H1 (cell line): Measurements from ENCODE around the gene DIS3. TPM values are rescaled to one million over a fixed set of nuclear protein-coding genes. Genes with fewer than 3 reads are reported as not detected.

Experiments used
- CTCF ChIA-PET: fragments of 300-600 bp; sonication (Branson Sonifier 250); formaldehyde crosslinking; loops from one replicate; lab custom pipeline; 2021; ENCODE audit not compliant: partially characterized antibody; lab: Charles Lee
- POLR2A ChIA-PET: fragments of 300-600 bp; sonication (Branson Sonifier 250); formaldehyde crosslinking; loops from one replicate; lab custom pipeline; 2021; ENCODE audit warnings: inconsistent platforms; ENCODE audit not compliant: partially characterized antibody; lab: Charles Lee
- DNase-seq, 2 experiments: peaks; one replicate each; pipeline versions ENCODE4 v3.0.0 to v3.0.0-alpha.2; 2010 to 2022; ENCODE audit warnings: low spot score in 2 of 2, low read depth in 1 of 2, mixed read lengths in 1 of 2
- FAIRE-seq: peaks from 2 replicates; lab custom pipeline; 2011; peaks lifted over from hg19 to GRCh38; lab: Jason Lieb, UNC
- H2AFZ ChIP-seq: 2 replicates; pipeline ENCODE4 v1.8.1; 2012; ENCODE audit warnings: low read length, inconsistent platforms
- H2AK5ac ChIP-seq: 2 replicates; pipeline ENCODE4 v1.6.1; 2013; ENCODE audit warnings: low read depth, low read length
- H2BK120ac ChIP-seq: replicated peaks from 2 replicates; pipeline ENCODE3; 2013; ENCODE audit warnings: low read depth, low read length, inconsistent platforms
- H2BK12ac ChIP-seq: 2 replicates; pipeline ENCODE4 v1.6.1; 2013; ENCODE audit warnings: low read depth, low read length
- H2BK15ac ChIP-seq: 2 replicates; pipeline ENCODE4 v1.6.1; 2013; ENCODE audit warnings: low read length
- H2BK20ac ChIP-seq: 2 replicates; pipeline ENCODE4 v1.6.1; 2013; ENCODE audit warnings: low read length
- H2BK5ac ChIP-seq: 2 replicates; pipeline ENCODE4 v1.6.1; 2013; ENCODE audit warnings: low read depth, low read length
- H3K14ac ChIP-seq: 2 replicates; pipeline ENCODE4 v1.6.1; 2013; ENCODE audit warnings: inconsistent platforms; ENCODE audit not compliant: insufficient read length
- H3K18ac ChIP-seq: 2 replicates; pipeline ENCODE4 v1.6.1; 2013; ENCODE audit warnings: low read length; ENCODE audit errors: extremely low read depth
- H3K23ac ChIP-seq: 2 replicates; pipeline ENCODE4 v1.6.1; 2013; ENCODE audit warnings: inconsistent platforms; ENCODE audit not compliant: insufficient read length
- H3K23me2 ChIP-seq: 2 replicates; pipeline ENCODE4 v1.6.1; 2013; ENCODE audit warnings: low read depth, low read length
- H3K27ac ChIP-seq: 2 replicates; pipeline ENCODE4 v1.6.1; 2011; ENCODE audit warnings: low read depth, low read length, inconsistent platforms
- H3K27me3 ChIP-seq, 4 experiments: replicated peaks in 1 of 4; 1 replicate in 1 of 4; 2 replicates in 3 of 4; pipeline versions ENCODE4 v1.6.1 to v1.8.1; 2011 to 2013; ENCODE audit warnings: low read length in 3 of 4, mild to moderate bottlenecking in 3 of 4, inconsistent platforms in 2 of 4, mixed read lengths in 2 of 4, moderate library complexity in 1 of 4; ENCODE audit not compliant: control insufficient read depth in 3 of 4, insufficient read depth in 3 of 4; ENCODE audit errors: extremely low read depth in 1 of 4
- H3K36me3 ChIP-seq, 4 experiments: 2 replicates each; pipeline versions ENCODE4 v1.6.1 to v1.8.1; 2011 to 2013; ENCODE audit warnings: mild to moderate bottlenecking in 4 of 4, low read length in 3 of 4, moderate library complexity in 2 of 4, control low read depth in 1 of 4, inconsistent platforms in 1 of 4; ENCODE audit not compliant: insufficient read depth in 4 of 4, control insufficient read depth in 2 of 4
- H3K4ac ChIP-seq: replicated peaks from 2 replicates; pipeline ENCODE3; 2013; ENCODE audit warnings: low read length, low read depth, mixed read lengths, inconsistent platforms; ENCODE audit not compliant: insufficient read length
- H3K4me1 ChIP-seq, 4 experiments: replicated peaks in 1 of 4; 1 replicate in 1 of 4; 2 replicates in 3 of 4; pipeline versions ENCODE4 v1.6.1 to v1.8.1; 2011 to 2013; ENCODE audit warnings: low read length in 3 of 4, inconsistent platforms in 2 of 4, mixed read lengths in 1 of 4; ENCODE audit not compliant: insufficient read depth in 4 of 4, control insufficient read depth in 3 of 4
- H3K4me2 ChIP-seq, 2 experiments: 2 replicates each; pipeline versions ENCODE4 v1.6.1 to v1.8.1; 2011 to 2013; ENCODE audit warnings: low read depth in 2 of 2, low read length in 2 of 2, control low read depth in 1 of 2, inconsistent platforms in 1 of 2, mild to moderate bottlenecking in 1 of 2; ENCODE audit not compliant: insufficient read depth in 1 of 2
- H3K4me3 ChIP-seq, 4 experiments: fragments of 200-600, 300-600 bp in 1 of 4; sonication (generic), shearing (Covaris generic), sonication (Bioruptor Twin) in 1 of 4; 2 replicates each; pipeline versions ENCODE4 v1.5.1 to v1.8.1; 2011 to 2016; ENCODE audit warnings: low read length in 4 of 4, low read depth in 3 of 4, control low read depth in 2 of 4, inconsistent platforms in 2 of 4, mild to moderate bottlenecking in 2 of 4, mixed read lengths in 1 of 4, moderate library complexity in 1 of 4; ENCODE audit not compliant: insufficient read depth in 2 of 4; ENCODE audit errors: extremely low read depth in 1 of 4
- H3K56ac ChIP-seq: replicated peaks from 2 replicates; pipeline ENCODE3; 2013; ENCODE audit warnings: low read depth, mild to moderate bottlenecking, mixed read lengths, low read length, inconsistent platforms; ENCODE audit not compliant: insufficient read length
- H3K79me1 ChIP-seq: 2 replicates; pipeline ENCODE4 v1.6.1; 2013; ENCODE audit warnings: low read depth, low read length, control low read depth
- H3K79me2 ChIP-seq, 2 experiments: 2 replicates each; pipeline versions ENCODE4 v1.6.1 to v1.8.1; 2012 to 2013; ENCODE audit warnings: low read length in 2 of 2, mild to moderate bottlenecking in 2 of 2, inconsistent platforms in 1 of 2; ENCODE audit not compliant: insufficient read depth in 2 of 2, control insufficient read depth in 1 of 2
- H3K9ac ChIP-seq, 4 experiments: replicated peaks in 1 of 4; 1 replicate in 1 of 4; 2 replicates in 3 of 4; pipeline versions ENCODE4 v1.6.1 to v1.8.1; 2011 to 2013; ENCODE audit warnings: low read depth in 3 of 4, low read length in 3 of 4, control low read depth in 2 of 4, mild to moderate bottlenecking in 2 of 4, moderate library complexity in 2 of 4, inconsistent platforms in 1 of 4; ENCODE audit errors: extremely low read depth in 1 of 4
- H3K9me3 ChIP-seq, 2 experiments: 2 replicates each; pipeline versions ENCODE4 v1.6.1 to v1.8.1; 2012 to 2013; ENCODE audit warnings: mild to moderate bottlenecking in 2 of 2, moderate library complexity in 2 of 2, control low read depth in 1 of 2, inconsistent platforms in 1 of 2, low read depth in 1 of 2, low read length in 1 of 2, mixed read lengths in 1 of 2; ENCODE audit not compliant: insufficient read depth in 2 of 2
- H4K20me1 ChIP-seq, 2 experiments: replicated peaks in 1 of 2; 2 replicates each; pipeline versions ENCODE3 to v1.8.1; 2011 to 2013; ENCODE audit warnings: inconsistent platforms in 2 of 2, low read length in 2 of 2, mild to moderate bottlenecking in 1 of 2; ENCODE audit not compliant: insufficient read depth in 2 of 2, control insufficient read depth in 1 of 2
- H4K5ac ChIP-seq: 2 replicates; pipeline ENCODE4 v1.6.1; 2013; ENCODE audit warnings: low read length, low read depth, mixed read lengths, inconsistent platforms; ENCODE audit not compliant: insufficient read length
- H4K8ac ChIP-seq: 2 replicates; pipeline ENCODE4 v1.8.0; 2013; ENCODE audit warnings: mild to moderate bottlenecking, moderate library complexity, low read length, inconsistent platforms; ENCODE audit not compliant: insufficient read depth; ENCODE audit errors: extremely low read depth
- H4K91ac ChIP-seq: replicated peaks from 2 replicates; pipeline ENCODE3; 2013; ENCODE audit warnings: low read length, mixed read lengths, inconsistent platforms; ENCODE audit not compliant: insufficient read length
- ASH2L ChIP-seq: fragments of 200-600, 300-600 bp; sonication (generic); IDR thresholded peaks from one replicate; pipeline ENCODE4 v1.7.1; 2017; ENCODE audit warnings: low read length
- CBX8 ChIP-seq: fragments of 300-800, 300-1000 bp; sonication (generic); IDR thresholded peaks from 2 replicates; pipeline ENCODE4 v1.7.1; 2016; ENCODE audit warnings: low read depth, low read length, borderline replicate concordance
- CHD1 ChIP-seq: IDR thresholded peaks from 2 replicates; pipeline ENCODE4 v1.6.1; 2012; ENCODE audit warnings: low read depth, low read length, improper control_type of control experiment
- CREB1 ChIP-seq: IDR thresholded peaks from 2 replicates; pipeline ENCODE4 v1.6.1; 2012; ENCODE audit warnings: inconsistent platforms
- E2F6 ChIP-seq: IDR thresholded peaks from 2 replicates; pipeline ENCODE4 v1.6.1; 2012; ENCODE audit warnings: inconsistent platforms
- EGR1 ChIP-seq: IDR thresholded peaks from 2 replicates; pipeline ENCODE4 v1.6.1; 2011; ENCODE audit warnings: low read depth, low read length, borderline replicate concordance
- KDM4A ChIP-seq: IDR thresholded peaks from one replicate; pipeline ENCODE4 v1.7.1; 2012; ENCODE audit warnings: low read depth, mild to moderate bottlenecking, moderate library complexity, low read length, inconsistent platforms; ENCODE audit not compliant: severe bottlenecking
- SIN3A ChIP-seq, 2 experiments: IDR thresholded peaks in 1 of 2; conservative IDR thresholded peaks in 1 of 2; 2 replicates each; pipeline ENCODE4 v1.6.1; 2011 to 2012; ENCODE audit warnings: low read length in 2 of 2, improper control_type of control experiment in 1 of 2, low read depth in 1 of 2, mild to moderate bottlenecking in 1 of 2
- SUZ12 ChIP-seq: fragments of 200-600 bp; sonication (generic); IDR thresholded peaks from 2 replicates; pipeline ENCODE4 v1.6.1; 2012; ENCODE audit warnings: mild to moderate bottlenecking, inconsistent platforms, low read length, moderate library complexity, mixed read lengths
- TAF1 ChIP-seq: IDR thresholded peaks from 2 replicates; pipeline ENCODE4 v1.6.1; 2011; ENCODE audit warnings: mild to moderate bottlenecking, low read depth, low read length
- WGBS, 2 experiments: shearing (Covaris generic) in 1 of 2; methylation state at CpG; one replicate each; pipeline versions ENCODE4 v1.1.6 to v1.1.7; 2013 to 2015; ENCODE audit warnings: low lambda C conversion rate in 2 of 2, mixed read lengths in 2 of 2, inconsistent platforms in 1 of 2, low coverage in 1 of 2, missing lambda C conversion rate in 1 of 2; ENCODE audit not compliant: insufficient replicate concordance in 2 of 2, insufficient coverage in 1 of 2, insufficient read length in 1 of 2; ENCODE audit errors: extremely low coverage in 1 of 2, missing lambda C conversion rate in 1 of 2; 5-methylcytosine and 5-hydroxymethylcytosine counted together
- polyA plus RNA-seq, 7 experiments: library from polyadenylated mRNA; depleted of rRNA in 3 of 7; stranded (reverse) in 5 of 7; unstranded in 2 of 7; fragments of >200 nt in 5 of 7; fragments of 200-250 nt in 2 of 7; gene quantifications; 1 replicate in 5 of 7; 2 replicates in 1 of 7; 4 replicates in 1 of 7; pipeline versions ENCODE4 v1.2.1 to v1.2.3, GENCODE V29; 2011 to 2013; ENCODE audit warnings: missing spikeins in 2 of 7, mixed read lengths in 2 of 7
- total RNA-seq: library from RNA; stranded (reverse); fragmentation: NEBNext Ultra II Directional; extraction: Animal tissue kit (Norgen Biotek cat#: 25700); gene quantifications from 2 replicates; pipeline ENCODE4 v1.2.1, GENCODE V29; 2021

Gene DIS3
- total and polyA plus RNA-seq, 2 of the 8 experiments (the other 6 are each of a cell fraction or from before 2014, with no cell fraction given), result 10.8 to 39.9 TPM

DNA sequence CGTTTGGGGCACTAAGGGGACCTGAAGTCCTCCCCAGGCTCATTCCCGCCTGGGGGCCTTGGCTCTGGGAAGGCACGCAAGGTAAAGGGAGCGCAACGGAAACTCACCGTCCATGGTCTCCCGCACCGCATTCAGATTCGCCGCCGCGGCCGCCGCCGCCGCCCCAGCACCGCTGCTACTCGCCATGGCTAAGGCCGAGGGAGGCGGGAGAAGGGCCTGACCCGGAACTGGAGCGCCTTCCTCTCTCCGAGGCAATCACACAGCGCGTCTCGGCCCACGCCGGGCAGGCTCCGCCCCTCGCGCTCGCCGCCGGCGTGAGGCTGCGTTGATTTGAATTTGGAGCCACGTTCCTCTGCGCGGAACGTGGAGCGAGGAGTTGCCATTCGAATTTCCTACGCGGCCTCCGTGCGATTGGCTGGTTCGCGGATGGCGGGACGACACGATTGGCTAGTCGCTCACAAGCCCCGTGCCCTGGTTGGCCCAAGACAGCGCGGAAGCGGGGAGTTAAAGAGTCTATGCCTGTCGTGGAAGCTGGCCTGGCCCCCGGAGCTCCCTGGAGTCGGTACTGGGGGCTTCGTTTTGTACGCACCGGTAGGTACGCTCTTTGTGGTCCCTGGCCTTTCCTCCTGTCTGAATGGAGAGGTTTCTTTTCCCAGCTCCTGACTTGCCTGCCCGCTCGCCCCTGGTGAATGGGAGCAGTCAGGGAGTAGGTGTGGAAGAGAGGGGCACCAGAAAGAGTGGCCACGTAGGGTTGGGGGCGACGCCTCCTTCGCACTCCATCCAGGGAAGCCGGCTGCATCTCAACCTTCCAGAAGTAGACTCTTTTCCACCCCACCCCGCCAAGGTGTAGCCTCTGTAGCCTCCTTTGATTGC is 54.0 kb downstream of the DIS3 start, which contains the start of the genes BORA and MZT1:
Gene BORA (plus strand): TSS at position 507 of the 873 bp plus-strand sequence. CDS start 1,018 bp downstream, outside the sequence.
Gene MZT1 (minus strand): TSS at position 213 of the 873 bp plus-strand sequence. CDS start 27 bp downstream, at position 186.
- Histone ChIP-seq H3K23me2 (peaks cover 10% of the 10 kb centered on the region), H2BK5ac (peak within 1 kb of the TSS; percentile 75; the same call in 1 of the 2 replicates), H3K4me2 (peak within 1 kb of the TSS; percentile 76 to 77), H4K91ac (peak within 1 kb of the TSS; percentile 61), H2BK15ac (peak within 1 kb of the TSS; percentile 29; the same call in 1 of the 2 replicates), H4K8ac (peak within 1 kb of the TSS; percentile 74), H3K56ac (peak within 1 kb of the TSS; percentile 1), H3K36me3 (peaks cover 0 to 14% (median 2%) of the 10 kb centered on the region in 4 experiments; a peak in 6 of 8 replicates), H2BK20ac (no peak within 1 kb of the TSS), H3K79me2 (peaks cover 0 to 64% of the 10 kb centered on the region in 2 experiments; a peak in 3 of 4 replicates), H3K4me1 (no peaks in the 10 kb centered on the region), H4K5ac (peak within 1 kb of the TSS; percentile 64), H2BK120ac (no peak within 1 kb of the TSS), H3K14ac (no peak within 1 kb of the TSS), H4K20me1 (peaks cover 1 to 2% of the 10 kb centered on the region in 2 experiments), H2AFZ (peak within 1 kb of the TSS; percentile 48; the same call in 1 of the 2 replicates), H3K23ac (no peak within 1 kb of the TSS), H3K27ac (peak within 1 kb of the TSS; percentile 77; the same call in 1 of the 2 replicates), H3K4me3 (peak within 1 kb of the TSS; percentile 69 to 97 (median 90)), H3K9me3 (no peaks in the 10 kb centered on the region), H3K79me1 (peaks cover 4% of the 10 kb centered on the region; the same call in 1 of the 2 replicates), H2BK12ac (no peak within 1 kb of the TSS), H2AK5ac (peak within 1 kb of the TSS; percentile 56; the same call in 1 of the 2 replicates), H3K9ac (peak within 1 kb of the TSS; percentile 55 to 82 (median 74)), H3K18ac (peak within 1 kb of the TSS; percentile 83; the same call in 1 of the 2 replicates), H3K27me3 (no peaks in the 10 kb centered on the region), H3K4ac (no peak within 1 kb of the TSS)
- ChIA-PET POLR2A (no interaction called here), CTCF (no interaction called here)
- DNase-seq, result peak; percentile 88 to 92
- 1% methylated on average over 58 of the region's 71 CpGs; no CpG with 5 or more reads in 1 of the 2 experiments for WGBS, 2 experiments
- peak; percentile 74 for FAIRE-seq
- peak; percentile 59 for TF ChIP-seq TAF1
- TF ChIP-seq E2F6, result peak; percentile 94
- TF ChIP-seq SUZ12, result peak; percentile 33; the same call in 1 of the 2 replicates
- TF ChIP-seq CBX8, result no peak
- peak in 1 of 2 experiments; percentile 16; a peak in 2 of 4 replicates for TF ChIP-seq SIN3A (conservative IDR thresholded peaks at IDR 0.05 in 1 of 2, IDR thresholded peaks at IDR 0.05 in 1 of 2; ENCODE audit: low read depth in 1 of 2, low read length in 2 of 2)
- peak; percentile 22; the same call in 1 of the 2 replicates for TF ChIP-seq EGR1
- TF ChIP-seq ASH2L, result peak; percentile 87
- peak; percentile 44; the same call in 1 of the 2 replicates for TF ChIP-seq CREB1
- no peak for TF ChIP-seq CHD1
- TF ChIP-seq KDM4A, result peak; percentile 92
